Right ventricle myocardium inferior (tissue), 1 donor: ENCODE measurements around the gene RASEF. TPM values are rescaled to one million over a fixed set of nuclear protein-coding genes. Genes with fewer than 3 reads are reported as not detected.

ENCODE experiments used
- ATAC-seq: fragments of 200-7000 bp; cut with Tn5 transposase; one replicate; pipeline ENCODE4 v1.9.1; 2020; ENCODE audit warnings: mild to moderate bottlenecking, moderate library complexity
- DNase-seq: peaks from one replicate; pipeline ENCODE4 v3.0.0; 2021; ENCODE audit errors: missing footprints
- intact Hi-C: fragments of 100-400 bp; cut with DNase I; formaldehyde crosslinking; loops from one replicate; pipeline ENCODE4 v1.11.0; 2022
- total RNA-seq: library from RNA; stranded (reverse); fragmentation: NEBNext Ultra II Directional; extraction: Animal tissue kit (Norgen Biotek cat#: 25700); gene quantifications from one replicate; pipeline ENCODE4 v1.2.1, GENCODE V29; 2021
- donor health status: DM: no; HTN: yes; CAD: no; lungs with severe emphysema.

The RASEF gene
- total RNA-seq, 1 donor from 2014 or later: 0.03 TPM

DNA sequence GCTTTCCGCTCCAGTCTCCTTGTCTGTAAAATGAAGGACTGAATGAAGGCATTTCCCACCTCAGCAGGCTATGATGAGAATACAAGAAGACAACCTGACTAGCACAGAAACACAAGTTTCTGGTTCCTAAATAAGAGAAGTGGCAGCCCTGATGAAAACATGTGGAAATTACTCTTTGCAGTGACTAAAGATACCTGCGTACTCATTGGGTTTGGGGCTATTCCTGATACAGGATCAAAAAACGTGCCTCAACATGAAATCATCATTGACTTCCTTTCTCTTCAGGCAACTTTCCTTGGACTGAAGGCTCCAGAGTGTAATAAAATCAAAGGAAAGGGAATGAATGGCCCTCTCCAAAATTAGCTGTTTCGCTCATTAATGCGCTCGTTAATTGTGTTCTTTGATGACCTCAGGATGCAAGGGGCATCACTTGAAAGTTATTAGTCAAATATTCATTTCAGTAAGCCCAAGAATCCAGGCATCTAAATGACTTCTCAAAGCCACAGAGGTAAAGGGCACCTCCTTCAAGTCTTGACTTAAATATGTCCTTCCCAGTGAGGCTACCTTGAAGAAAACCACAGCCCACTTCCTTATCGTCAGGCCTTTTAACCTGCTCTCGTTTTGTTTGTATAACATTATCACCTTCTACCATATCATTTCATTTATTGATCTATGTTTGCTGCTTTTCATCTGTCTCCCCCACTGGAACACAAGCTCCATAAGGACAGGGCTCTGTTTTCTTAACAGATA lies 68.9 kb downstream of the RASEF start:
- ATAC-seq (no peak), DNase-seq (no peak)
- intact Hi-C loops: no loop called here

DNA sequence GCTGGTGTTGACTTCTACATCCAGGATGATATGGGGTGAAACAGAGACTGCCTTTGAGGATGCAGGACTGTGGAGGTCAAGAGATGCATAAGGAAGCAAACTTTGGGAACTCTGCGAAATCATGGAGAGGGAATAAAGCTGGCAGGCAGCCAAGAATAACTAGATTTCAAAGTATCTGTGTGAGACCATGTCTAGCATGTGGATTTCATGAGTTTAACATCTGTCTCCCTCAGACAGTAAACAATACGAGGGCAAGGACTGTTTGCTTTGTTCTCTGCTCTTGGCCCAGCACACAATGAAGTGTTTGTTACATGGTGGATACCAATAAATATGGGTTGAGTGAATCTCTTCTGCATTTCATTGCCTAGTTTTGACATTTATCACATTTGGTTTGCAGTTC lies 71.3 kb downstream of the RASEF start:
- DNase-seq: no peak
- intact Hi-C loops: no loop called here
- ATAC-seq: no peak

DNA sequence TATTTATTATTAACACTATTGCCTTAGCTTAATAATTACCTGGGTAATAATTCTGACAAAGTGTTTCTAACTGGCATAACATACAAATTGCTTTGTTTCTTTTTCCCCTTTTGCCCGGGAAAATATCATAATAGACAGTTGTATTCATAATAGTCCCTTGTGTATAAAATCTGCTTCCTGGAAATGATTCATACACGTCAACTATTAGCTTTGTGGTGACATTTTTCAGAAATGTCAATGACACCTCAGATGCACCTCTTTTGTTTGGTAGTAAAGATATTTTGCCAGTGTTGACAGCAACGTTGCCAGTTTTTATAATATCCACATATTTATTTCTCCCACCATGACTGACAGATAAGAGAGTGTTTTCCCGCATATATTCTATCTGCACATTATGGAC lies 73.0 kb downstream of the RASEF start:
- ATAC-seq (no peak), DNase-seq (no peak)
- intact Hi-C loops: no loop called here

DNA sequence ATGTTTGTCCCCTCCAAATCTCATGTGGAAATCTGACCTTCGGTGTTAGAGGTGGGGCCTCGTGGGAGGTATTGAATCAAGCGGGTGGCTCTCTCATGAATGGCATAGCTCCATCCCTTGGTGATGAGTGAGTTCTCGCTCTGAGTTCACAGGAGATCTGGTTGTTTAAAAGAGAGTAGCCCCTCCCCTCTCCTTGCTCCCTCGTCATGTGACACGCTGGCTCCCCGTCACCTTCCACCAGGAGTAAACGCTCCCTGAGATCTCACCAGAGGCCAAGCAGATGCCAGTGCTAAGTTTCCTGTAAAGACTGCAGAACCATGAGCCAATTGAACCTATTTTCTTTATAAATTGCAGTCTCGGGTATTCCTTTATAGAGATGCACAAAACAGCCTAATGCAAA lies 74.5 kb downstream of the RASEF start:
- no peak for DNase-seq
- ATAC-seq: no peak
- intact Hi-C loops: no loop called here

DNA sequence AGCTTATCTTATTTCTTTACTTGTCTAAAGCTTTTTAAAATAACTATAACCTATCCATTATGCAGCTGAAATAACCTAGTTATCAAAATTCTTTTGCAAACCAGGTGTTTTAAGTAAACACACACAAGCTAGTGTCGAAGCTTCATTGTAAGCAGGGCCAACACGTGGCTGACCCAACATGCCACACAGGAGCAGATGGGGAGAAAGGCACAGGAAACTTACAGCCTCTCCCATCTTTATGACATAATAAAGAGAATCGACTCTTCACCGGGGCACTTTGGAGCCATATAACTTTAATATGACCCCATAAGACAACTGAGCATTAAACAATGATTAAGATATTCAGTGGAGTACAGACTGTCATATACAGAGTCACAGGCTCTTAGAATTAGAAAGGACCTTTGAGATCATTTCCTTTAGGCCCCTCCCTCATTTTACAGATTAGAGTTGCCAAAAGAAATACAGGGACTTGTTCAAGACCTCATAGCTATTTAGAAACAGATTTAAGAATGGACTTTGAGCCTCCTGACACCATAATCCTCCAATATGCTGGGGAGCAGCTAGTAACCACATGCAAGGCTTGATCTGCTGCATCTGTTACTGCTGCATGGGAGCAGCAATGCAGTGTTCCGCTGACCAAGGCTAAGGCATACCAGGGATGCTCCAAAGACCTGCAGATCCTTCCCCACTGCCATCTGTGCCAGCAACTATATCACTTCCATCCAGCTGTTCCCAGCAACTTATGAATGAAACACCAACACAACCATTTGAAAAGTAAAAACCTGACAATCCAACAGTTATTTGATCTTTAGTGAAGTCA lies 75.4 kb downstream of the RASEF start:
- ATAC-seq: no peak
- no peak for DNase-seq
- intact Hi-C loops: no loop called here

DNA sequence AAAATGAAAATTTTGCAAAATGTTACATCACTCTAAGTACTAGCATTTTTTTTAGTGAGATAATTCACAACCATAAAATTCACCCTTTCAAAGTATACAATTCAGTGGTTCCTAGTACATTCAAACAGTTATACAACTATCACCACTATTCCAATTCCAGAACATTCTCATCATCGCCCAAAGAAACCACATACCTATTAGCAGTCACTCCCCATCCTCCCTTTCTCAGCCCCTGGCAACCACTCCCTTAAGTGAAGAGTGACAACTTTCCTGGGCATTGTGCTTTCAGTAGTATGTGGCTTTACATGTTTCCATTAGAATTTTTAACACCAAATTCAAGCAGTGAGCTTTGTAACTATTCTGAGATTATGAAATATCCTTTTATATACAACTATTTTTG lies 81.4 kb downstream of the RASEF start:
- ATAC-seq: no peak
- intact Hi-C loops: no loop called here
- no peak for DNase-seq

DNA sequence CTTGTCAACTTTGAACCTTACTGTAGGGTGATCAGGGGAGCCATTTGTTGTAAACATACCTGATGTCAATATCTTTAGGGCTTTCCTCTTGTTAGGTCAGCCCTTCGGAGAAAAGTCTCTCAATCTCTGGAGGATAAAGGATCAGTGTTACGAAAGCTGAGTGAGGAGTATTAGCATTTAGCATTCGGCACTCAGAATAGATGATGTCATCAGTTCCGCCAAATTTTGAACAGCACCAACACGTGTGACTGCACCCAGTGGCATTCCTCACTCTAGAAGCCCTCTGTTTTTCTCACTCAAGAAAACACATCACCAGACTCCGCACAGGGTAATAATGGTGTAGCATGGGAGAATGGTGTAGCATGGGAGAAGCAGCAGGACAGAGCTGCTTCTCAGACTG lies 87.8 kb downstream of the RASEF start:
- no peak for ATAC-seq
- intact Hi-C loops: no loop called here

DNA sequence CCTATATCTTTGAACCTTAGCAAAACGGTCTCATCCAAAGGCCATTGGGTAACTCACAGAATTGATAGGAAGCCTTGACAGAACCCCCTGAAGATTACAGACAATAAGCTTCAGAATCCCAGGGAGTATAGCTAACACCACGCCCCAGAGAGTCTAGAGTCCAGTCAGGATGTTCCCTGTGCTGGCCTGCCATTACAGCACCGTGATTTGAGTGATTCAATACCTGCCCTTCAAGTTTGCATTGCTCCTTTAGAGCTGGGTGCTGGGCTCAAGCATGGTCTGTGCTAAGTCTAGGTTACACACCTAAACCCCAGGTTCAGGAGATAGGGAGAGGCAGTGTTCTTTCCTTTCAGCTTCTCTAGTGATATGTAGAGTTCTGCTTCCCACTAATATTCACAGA lies 90.5 kb downstream of the RASEF start:
- DNase-seq (no peak), ATAC-seq (no peak)
- intact Hi-C loops: no loop called here

More for the DNA sequence above, 87.8 kb downstream of the RASEF start:
- DNase-seq: no peak

DNA sequence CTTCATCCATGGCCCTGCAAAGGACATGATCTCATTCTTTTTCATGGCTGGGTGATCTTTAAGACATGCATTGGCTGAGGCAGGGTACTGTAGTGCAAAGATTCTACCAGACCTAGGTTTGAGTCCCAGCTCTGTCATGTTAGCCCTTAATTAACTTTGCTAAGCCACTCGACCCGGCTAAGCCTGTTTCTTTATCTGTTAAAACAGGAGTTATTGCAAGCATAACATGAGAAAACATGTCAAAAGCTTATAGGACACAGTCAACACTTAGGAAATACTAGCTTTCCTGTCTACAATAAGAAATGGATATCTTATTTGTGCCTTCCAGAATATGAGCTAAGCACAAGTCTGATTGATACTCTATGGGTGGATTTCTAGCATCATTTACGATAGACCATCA lies 92.6 kb downstream of the RASEF start:
- no peak for ATAC-seq
- intact Hi-C loops: no loop called here
- DNase-seq: no peak

DNA sequence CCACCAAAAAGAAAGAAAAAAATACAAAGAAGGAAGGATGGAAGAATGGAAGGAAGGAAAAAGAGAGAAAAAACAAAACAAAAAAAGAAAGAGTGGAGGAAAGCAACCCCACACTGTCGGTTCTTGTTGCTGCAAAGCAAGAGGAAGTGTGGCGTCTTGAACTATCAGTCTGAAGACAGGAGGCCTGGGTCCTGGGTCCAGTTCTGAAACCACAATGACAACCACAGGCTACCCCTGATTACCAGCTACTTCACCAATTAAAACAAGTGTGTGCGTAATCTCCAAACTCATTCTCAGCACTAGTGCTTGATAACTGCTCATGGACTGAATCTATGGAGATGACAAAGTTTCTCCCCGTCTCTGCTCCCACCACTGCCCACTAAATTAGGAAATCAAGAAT lies 93.7 kb downstream of the RASEF start:
- no peak for DNase-seq
- intact Hi-C loops: no loop called here
- no peak for ATAC-seq

DNA sequence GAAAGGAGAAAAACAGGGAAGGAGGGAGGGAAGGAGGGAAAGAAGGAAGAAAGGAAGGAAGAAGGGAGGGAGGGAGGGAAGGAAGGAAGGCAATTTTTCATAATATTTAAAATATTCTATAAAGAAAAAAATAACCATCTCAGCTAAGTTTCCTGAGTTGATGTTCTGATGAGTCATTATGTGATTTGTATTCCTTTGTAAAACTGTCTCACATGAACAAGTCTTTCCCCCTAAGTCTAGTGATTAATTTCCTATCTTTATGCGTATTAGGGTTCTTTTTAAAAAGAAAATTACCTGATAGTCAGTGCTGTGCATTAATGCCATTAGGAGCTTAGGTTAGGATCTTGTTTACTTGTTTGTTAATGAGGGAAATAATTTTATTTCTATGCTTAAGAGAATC lies 94.1 kb downstream of the RASEF start:
- intact Hi-C loops: no loop called here
- DNase-seq (no peak), ATAC-seq (no peak)

DNA sequence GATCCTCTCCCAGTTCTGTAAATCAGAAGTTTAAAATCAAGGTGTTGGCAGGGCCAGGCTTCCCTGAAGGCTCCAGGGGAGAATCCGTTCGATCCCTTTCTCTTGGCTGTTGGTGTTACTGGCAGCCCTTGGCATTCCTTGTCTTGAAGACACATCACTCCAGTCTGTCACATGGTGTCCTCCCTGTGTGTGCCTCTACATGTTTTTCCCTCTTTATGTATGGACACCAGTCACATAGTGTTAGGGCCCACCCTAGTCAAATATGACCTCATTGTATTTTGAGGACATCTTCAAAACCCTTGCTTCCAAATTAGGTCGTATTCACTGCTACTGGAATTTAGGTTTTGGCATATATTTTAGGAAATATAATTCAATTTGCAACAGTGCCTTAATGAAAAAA lies 94.6 kb downstream of the RASEF start:
- DNase-seq (no peak), ATAC-seq (no peak)
- intact Hi-C loops: no loop called here

DNA sequence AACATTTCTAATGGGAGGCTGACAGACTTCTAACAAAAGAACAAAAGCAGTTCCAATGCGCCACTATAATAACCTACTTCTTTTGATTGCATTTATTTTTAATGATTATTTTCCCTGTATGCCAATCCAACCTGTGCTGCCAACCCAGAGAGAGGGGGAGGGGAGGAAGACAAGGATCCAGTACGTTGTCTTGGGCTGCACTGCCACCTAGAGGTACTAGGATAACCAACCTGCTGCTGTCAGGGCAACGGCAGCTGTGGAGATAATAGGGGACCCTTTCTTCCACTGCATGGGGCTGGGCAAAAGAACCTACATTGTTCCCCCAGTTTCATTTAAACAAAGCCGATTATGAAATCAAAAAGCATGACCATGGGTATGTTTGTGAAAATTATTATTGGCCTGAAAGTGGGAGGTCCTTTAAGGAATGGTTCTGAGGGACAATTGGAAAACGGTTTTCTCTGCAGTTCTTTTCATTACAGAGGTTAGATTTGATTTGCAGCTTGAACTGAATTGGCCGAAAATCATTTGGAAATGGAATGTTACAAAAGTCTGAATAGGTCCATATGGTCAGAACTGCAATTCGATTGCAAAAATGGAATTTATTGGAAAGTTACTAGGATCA lies 101.3 kb downstream of the RASEF start:
- DNase-seq (peak; percentile 52), ATAC-seq (peak; percentile 73)
- intact Hi-C loops: no loop called here

DNA sequence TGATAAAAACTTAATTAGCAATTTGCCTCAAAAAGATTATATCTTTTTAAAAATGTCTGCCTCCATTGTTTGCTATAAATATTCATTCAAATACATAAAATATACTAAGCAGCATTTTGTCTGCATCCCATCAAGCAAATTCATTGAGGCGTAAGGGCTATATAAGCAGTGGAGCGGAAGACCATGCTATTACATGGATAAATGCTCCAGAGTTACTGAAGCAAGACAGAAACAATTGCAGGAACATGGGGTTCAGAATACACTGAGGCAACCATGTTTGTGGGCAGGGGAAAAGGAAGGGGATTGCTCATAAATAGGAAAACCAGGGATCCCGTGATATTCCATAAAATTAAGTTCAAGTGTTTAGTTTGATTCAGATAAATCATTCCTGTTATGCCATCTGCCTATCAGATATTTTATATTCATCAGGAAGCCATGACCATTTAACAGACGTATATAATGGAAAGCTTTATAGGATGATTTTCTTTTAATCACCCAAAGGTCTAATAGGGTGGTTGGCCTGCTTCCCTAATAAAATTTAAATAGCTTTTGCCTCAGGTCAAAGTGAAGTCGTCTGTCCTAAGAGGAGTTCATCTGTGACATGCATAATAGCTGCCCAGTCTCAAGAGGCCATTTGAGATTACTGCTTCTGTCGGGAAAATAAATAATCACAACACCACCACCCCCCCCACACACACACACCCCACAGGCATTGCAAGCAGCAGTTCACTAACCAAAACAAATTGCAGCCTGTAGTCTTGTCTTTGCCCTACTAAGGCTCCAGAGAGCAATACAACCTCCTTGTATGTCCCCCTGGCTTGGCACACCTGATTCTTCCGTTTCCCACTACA lies 105.2 kb downstream of the RASEF start:
- intact Hi-C loops: no loop called here
- DNase-seq (no peak), ATAC-seq (no peak)

DNA sequence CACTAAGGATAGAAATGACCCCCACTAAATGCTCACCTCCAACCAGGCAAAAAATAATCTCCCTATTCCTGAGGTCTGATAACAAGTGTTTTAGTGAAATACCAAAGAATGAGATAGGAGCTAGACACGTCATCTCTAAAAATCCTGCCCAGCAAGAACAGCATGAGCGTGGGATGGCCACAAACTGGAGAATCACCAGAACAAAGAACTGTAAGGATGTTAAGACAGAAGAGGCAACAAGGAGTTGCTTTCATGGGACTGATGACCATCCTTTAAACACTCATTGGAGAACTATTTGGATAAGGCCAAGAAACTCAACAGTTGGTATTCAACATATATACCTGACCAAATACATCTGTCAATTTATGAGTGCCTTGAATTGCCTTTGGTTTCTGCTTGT lies 113.7 kb downstream of the RASEF start:
- intact Hi-C loops: no loop called here
- no peak for DNase-seq
- ATAC-seq: no peak

DNA sequence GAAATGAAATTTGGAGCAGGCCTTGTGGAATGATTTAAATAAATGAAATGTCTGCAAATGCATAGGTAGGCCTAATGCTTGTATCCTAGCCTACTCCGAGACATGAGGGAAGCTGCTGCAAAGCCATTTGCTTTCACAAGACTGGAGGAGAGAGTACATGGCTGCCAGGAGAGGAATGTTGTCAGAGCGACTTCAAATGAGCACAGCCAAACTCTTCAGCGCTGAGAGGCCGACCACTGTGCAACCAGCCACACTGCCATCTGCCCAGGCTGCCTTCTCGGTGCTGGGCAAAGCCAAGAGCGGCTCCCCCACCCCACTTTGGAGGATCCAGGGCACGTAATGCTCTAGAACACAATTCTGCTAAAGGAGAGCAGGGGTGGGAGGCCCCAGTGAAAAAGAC lies 122.6 kb downstream of the RASEF start:
- no peak for DNase-seq
- no peak for ATAC-seq
- intact Hi-C loops: no loop called here

DNA sequence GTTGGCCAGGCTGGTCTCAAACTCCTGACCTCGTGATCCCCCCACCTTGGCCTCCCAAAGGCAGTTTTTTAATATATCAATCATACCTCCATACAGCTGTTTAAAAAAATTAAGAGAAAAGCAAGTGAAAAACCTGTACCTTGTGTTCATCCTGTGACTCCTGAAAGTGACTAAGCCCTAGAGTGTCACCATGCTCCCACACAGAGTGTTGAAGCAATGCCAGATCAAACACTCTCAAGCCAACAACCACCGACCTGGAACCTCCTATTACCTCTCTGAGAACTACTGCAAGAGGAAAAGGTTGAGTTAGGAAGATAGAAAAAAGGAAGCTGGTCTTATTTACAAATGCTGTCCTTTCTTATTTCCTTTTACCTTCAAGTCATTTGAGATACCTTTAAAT lies 123.5 kb downstream of the RASEF start:
- intact Hi-C loops: no loop called here
- DNase-seq (no peak), ATAC-seq (no peak)

DNA sequence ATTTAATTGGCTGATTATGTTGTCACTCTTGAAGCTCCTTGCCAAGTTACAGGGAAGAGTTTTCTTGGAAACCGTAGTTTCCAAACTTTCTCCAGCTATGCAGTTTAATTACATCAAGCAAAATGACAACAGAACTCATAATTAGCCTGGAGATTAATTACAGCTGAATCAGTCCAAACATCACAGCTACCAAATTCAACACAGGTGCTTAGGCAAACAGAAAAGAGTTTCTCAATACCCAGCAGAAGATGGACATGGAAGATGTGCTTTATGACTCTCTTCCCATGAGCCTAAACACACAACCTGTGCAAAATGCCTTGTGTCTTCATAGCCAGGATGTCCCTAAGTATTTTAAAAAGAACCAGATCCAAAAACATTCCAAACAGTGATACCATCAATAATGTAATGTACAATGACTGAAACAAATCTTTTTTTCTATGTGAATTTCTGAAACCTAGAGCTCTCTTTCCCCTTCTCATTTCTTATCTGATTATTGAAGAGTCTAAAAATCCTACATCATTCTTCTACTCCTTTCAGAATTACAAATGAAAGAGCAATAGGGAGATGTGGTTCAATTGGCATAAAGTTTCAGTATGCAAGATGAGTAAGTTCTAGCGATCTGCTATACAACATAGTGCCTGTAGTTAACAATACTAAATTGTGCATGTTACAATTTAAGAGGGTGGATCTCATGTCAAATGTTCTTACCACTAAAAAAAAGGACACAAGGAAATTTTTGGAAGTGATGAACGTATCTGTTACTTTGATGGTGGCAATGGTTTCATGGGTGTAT lies 124.3 kb downstream of the RASEF start:
- intact Hi-C loops: no loop called here
- DNase-seq (no peak), ATAC-seq (no peak)
